ENCODE results near the gene TRIM7.
"Not testable (repeated sequence)": the region's sequence is repeated elsewhere in the genome, so short reads cannot be mapped to it uniquely, and the experiment has no call there.

TRIM7 gene

DNA sequence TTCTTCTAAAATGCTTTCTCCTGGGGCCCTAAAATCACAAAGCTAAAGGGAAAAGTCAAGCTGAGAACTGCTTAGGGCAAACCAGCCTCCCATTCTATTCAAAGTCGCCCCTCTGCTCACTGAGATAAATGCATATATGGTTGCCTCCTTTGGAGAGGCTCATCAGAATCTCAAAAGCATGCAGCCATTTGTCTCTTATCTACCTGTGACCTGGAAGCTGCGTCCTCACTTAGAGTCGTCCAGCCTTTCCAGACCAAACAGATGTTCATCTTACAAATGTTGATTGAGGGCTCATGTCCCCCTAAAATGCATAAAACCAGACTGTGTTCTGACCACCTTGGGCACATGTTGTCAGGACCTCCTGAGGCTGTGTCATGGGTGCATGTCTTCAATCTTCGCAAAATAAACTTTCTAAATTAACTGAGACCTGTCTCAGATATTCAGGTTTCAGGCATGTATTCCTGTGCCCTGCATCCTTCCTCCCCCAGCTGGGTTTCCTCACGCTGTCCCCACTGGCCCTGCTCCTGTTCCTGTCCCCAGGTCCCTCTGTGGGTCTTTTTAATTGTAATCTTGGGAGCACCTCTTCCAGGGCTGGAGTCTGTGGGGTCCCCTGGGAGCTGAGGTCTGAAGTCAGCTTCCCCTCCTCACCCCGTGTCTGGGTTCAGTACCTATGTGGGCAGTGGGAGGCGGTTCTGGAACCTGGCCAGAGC lies 57.9 kb downstream of the TRIM7 start, which contains the start of gene OR2V2:
TSS of gene OR2V2 (plus strand) at position 660 of the 710 bp plus-strand sequence. CDS start 7,357 bp downstream, outside the sequence.
- H3K9me3 Mint-ChIP-seq, H3K4me3 Mint-ChIP-seq, DNase-seq, H3K4me1 Mint-ChIP-seq, ATAC-seq: not testable (repeated sequence)
- Mint-ChIP-seq H3K27me3 (peaks cover 75% of the 10 kb centered on the region), H3K27ac (peak within 1 kb of the TSS in 1 of 2 donors; percentile 31)

DNA sequence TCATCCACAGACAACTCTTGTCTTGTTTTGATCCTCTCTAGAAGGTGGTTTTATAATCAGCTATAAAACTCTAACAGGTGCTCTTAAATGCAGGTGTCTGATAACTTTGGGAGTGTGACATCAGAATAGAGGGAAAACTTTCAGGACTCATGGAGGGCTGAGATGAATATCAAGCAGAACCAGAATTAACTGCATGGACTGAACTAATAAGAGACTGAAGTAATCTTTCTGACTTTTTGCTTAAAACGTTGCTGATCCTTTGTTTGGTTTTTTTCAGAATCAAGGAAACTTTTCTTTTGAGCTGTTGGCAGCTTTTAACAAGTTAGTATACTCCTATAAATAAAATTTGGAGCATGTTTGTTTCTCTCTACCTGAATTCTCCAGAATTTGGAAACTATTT lies 59.9 kb downstream of the TRIM7 start:
- Mint-ChIP-seq H3K4me1 (no peaks in the 10 kb centered on the region), H3K27me3 (peaks cover 79% of the 10 kb centered on the region), H3K27ac (peak overlapping the region in 1 of 2 donors; percentile 36), H3K4me3 (no peak overlapping the region), H3K9me3 (peaks cover 0 to 12% of the 10 kb centered on the region in 2 donors)
- no peak for ATAC-seq
- no peak for DNase-seq
